Measurements from ENCODE around the gene KRT78.

The KRT78 gene

DNA sequence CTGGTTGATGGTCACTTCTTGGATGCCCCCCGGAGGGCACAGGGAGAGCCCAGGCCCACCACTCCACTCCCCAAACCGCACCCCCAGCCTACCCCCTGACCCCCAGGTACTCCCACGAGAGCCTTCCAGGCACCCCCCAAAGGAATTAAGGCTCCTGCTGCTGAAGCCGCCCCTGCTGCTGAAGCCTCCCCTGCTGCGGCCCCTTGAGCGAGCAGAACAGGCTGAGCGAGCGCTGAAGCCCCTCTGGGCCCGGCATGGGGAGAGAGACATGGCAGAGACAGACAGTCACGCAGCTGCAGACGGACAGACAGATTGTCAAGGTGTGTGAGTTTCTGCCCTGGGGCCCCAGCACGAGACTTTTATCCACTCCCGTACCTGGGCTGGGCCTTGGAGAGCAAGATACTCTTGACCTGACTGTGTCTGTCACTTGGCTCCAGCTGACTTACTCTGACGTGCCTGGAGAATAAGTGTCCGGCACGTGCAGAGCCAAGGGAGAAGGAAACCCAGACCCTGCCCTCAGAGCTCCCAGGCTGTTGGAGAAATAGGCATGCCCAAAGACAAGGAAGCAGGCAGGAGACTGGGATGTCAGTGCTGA lies at the start of gene KRT78:
TSS of gene KRT78 (minus strand) at position 334 of the 595 bp plus-strand sequence. CDS start at position 270, 64 bp downstream.
- no peak within 1 kb of the TSS for H3K4me3 ChIP-seq (replicated peaks; ENCODE audit: low read depth, low read length)
- TF ChIP-seq CTCF (IDR thresholded peaks at IDR 0.05; ENCODE audit: low read depth, low read length, missing control alignments) = no peak
- no peak for DNase-seq (ENCODE audit: extremely low read depth, low read depth)

GRCh38 chr12:52896190-52897100 lies 47.7 kb upstream of the KRT78 start:
- H3K4me3 ChIP-seq (replicated peaks; ENCODE audit: low read depth, low read length) = no peak overlapping the region
- no peak for DNase-seq (ENCODE audit: extremely low read depth, low read depth)
- TF ChIP-seq CTCF (IDR thresholded peaks at IDR 0.05; ENCODE audit: low read depth, low read length, missing control alignments) = no peak

- TF ChIP-seq CTCF (IDR thresholded peaks at IDR 0.05; ENCODE audit: low read depth, low read length, missing control alignments) = no peak
- no peak for DNase-seq (ENCODE audit: extremely low read depth, low read depth)
- H3K4me3 ChIP-seq (replicated peaks; ENCODE audit: low read depth, low read length) = no peak overlapping the region
Measured at GRCh38 chr12:52895726-52896189, 47.0 kb upstream of the KRT78 start.

DNA sequence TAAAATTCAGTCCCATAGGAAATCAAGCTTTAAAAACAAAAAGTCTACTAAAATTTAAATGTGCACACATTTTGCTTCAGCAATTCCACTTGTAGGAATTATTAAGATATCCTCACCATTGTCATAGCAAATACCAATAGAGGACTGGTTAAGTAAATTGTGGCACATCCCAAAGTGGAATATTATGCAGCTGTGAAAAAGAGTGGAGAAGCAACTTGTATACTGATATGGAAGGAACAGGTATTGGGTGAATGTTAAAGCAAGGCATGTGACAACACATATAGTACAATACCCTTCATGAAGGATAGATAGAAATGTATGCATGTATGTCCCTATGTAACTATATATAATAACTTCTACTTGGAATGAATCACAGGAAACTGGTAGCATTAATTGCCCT lies 44.2 kb upstream of the KRT78 start:
- H3K4me3 ChIP-seq (replicated peaks; ENCODE audit: low read depth, low read length) = no peak overlapping the region

DNA sequence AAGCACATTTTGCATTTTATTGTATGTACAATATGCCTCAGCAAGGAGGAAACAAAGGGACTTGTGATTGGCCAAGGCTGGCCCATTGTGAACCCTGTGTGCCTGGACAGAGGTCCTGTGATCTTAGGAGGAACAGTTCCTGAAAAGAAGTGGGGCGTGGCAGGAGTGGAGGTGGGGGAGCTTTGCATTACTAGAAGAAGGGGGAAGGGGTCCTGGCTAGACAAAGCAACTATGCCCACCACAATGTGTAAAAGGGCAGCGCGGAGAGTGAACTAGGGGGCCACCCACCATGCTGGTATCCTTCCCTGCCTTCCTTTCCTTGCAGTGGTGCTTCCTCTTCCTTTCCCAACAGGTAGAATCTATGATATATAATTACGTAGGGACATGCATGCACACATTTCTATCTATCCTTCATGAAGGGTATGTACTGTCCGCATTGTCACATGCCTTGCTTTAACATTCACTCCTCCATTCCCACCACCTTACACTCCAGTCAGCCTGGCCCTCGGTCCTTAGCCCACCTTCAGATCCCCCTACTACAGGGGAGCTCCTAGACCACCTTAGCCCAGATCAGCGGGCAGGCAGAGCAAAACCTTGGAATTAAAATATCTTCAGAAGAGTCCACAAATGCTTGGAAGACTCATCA lies 43.5 kb upstream of the KRT78 start:
- no peak overlapping the region for H3K4me3 ChIP-seq (replicated peaks; ENCODE audit: low read depth, low read length)
- DNase-seq (ENCODE audit: extremely low read depth, low read depth) = no peak
- no peak for TF ChIP-seq CTCF (IDR thresholded peaks at IDR 0.05; ENCODE audit: low read depth, low read length, missing control alignments)

More for the DNA sequence above, 44.2 kb upstream of the KRT78 start:
- no peak for DNase-seq (ENCODE audit: extremely low read depth, low read depth)
- TF ChIP-seq CTCF (IDR thresholded peaks at IDR 0.05; ENCODE audit: low read depth, low read length, missing control alignments) = no peak

DNA sequence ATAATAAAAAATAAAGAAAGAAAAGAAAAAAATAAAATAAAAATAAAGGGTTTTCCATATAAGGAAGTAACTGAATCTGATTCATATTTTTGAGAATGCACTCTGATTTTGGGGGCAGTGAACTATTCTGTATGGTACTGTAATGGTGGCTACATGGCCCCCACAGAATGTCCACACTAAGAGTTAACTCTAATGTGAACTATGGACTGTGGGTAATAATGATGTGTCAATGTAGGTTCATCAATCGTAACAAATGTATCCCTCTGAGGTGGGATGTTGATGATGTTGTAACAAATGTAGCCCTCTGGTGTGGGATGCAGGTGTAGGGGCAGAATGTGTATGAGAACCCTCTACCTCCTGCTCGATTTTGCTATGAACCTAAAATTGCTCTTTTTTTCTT lies 42.2 kb upstream of the KRT78 start:
- DNase-seq (ENCODE audit: extremely low read depth, low read depth) = no peak
- H3K4me3 ChIP-seq (replicated peaks; ENCODE audit: low read depth, low read length) = no peak overlapping the region
- TF ChIP-seq CTCF (IDR thresholded peaks at IDR 0.05; ENCODE audit: low read depth, low read length, missing control alignments) = no peak

Measured in HFF-Myc (cell line).